Measurements from ENCODE around the gene NAT10. TPM values are rescaled to one million over a fixed set of nuclear protein-coding genes. Genes with fewer than 3 reads are reported as not detected.

Gene NAT10
- total and polyA plus RNA-seq, 8 donors, result 14.5 to 30.2 (median 24.5) TPM

DNA sequence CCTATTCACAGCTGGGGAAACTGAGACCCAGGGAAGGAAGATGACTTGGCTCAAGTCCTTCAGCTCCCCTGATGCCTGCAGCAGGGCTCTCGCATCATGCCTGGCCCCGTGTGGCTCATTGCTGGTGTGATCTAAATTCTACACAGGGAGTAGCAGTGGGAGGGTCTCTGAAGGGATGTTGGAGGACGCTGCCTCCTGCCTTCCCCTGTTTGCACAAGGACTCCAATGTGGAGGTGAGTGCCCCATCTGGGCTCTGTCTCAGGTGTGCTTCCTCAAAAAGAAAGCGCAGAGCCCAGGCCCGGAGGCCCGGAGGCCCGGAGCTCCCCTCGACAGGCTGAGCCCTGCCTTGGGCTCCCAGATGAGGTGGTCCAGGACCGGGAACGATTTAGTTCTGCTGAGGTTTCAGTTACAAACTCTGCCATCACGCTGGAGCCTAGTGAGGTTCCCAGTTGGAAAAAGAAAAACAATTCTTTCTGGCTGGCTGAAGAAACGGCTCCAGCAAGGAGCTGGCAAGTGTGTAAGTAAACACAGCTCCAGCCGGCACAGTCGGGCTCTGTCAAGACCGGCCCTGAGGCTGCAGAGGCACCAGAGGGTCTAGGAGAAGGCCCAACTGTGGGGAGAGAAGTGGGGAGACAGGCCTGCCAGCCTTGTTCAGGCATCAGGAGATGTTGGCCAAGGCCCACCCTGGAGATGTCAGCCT lies 49.8 kb downstream of the NAT10 start:
- Histone ChIP-seq H3K4me3 (no peak overlapping the region), H3K4me1 (no peaks in the 10 kb centered on the region), H3K27ac (no peak overlapping the region), H3K9me3 (no peaks in the 10 kb centered on the region), H3K27me3 (no peaks in the 10 kb centered on the region), H3K36me3 (no peaks in the 10 kb centered on the region)
- ATAC-seq (peak in 1 of 4 donors; percentile 19), FAIRE-seq (no peak), DNase-seq (no peak)
- WGBS, 2 donors, result 74 to 78% methylated on average over 15 of the region's 15 CpGs
- intact Hi-C loops (cut with DNase I), result loop anchor here in 1 of 3 donors (10.0 kb wide), 1 partner anchor 340 kb away; no protein-coding TSS in a partner anchor
- TF ChIP-seq, protein P1, sequence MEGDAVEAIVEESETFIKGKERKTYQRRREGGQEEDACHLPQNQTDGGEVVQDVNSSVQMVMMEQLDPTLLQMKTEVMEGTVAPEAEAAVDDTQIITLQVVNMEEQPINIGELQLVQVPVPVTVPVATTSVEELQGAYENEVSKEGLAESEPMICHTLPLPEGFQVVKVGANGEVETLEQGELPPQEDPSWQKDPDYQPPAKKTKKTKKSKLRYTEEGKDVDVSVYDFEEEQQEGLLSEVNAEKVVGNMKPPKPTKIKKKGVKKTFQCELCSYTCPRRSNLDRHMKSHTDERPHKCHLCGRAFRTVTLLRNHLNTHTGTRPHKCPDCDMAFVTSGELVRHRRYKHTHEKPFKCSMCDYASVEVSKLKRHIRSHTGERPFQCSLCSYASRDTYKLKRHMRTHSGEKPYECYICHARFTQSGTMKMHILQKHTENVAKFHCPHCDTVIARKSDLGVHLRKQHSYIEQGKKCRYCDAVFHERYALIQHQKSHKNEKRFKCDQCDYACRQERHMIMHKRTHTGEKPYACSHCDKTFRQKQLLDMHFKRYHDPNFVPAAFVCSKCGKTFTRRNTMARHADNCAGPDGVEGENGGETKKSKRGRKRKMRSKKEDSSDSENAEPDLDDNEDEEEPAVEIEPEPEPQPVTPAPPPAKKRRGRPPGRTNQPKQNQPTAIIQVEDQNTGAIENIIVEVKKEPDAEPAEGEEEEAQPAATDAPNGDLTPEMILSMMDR (IDR thresholded peaks at IDR 0.05), result no peak

DNA sequence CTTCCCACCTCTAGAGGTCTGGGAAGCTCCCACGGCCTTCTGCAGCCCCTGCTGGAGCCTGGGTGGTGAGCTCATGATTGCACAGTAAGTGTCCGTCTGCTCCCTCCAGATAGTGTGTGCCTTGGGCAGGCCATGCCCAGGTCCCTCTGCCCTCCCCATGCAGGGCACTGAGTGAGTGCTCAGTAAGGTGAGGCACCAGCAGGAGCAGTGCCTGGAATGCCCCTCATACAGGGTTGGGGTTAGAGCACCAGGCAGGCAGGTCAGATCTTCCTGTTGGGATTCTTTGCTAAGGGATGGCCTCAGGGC lies 50.3 kb downstream of the NAT10 start:
- peak in 1 of 4 donors; percentile 4 for ATAC-seq
- DNase-seq, result no peak
- intact Hi-C loops (cut with DNase I), result loop anchor here in 1 of 3 donors (10.0 kb wide), 1 partner anchor 339 kb away; no protein-coding TSS in a partner anchor
- no peaks in the 10 kb centered on the region for H3K27me3 ChIP-seq
- WGBS, 2 donors, result 82 to 88% methylated on average over 2 of the region's 2 CpGs
- TF ChIP-seq, protein P1 (IDR thresholded peaks at IDR 0.05), result no peak
- no peaks in the 10 kb centered on the region for H3K4me1 ChIP-seq
- no peaks in the 10 kb centered on the region for H3K36me3 ChIP-seq
- H3K9me3 ChIP-seq, result no peaks in the 10 kb centered on the region
- H3K4me3 ChIP-seq, result no peak overlapping the region
- FAIRE-seq, result no peak
- H3K27ac ChIP-seq, result no peak overlapping the region

DNA sequence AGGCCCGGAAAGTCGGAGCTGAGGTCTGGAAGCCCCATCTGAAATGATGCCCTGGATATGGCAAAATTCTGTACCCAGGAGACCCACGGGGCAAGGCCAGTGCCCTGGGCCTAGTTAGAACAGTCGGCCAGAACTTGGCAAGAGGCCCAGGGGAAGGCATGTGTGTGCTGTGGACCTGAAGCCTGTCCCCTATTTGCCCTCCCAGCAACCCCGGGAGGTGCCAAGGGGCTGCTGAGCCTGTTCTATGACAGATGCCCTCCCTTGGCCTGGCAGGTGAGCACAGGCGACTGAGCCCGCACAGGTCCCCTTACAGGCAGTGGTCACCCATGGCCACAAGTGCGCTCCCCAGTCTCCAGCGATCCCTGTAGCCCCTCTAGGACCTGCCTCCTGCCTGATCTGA lies 51.7 kb downstream of the NAT10 start:
- FAIRE-seq, result no peak
- 70 to 77% methylated on average over 9 of the region's 9 CpGs for WGBS, 2 donors
- H3K27ac ChIP-seq, result no peak overlapping the region

DNA sequence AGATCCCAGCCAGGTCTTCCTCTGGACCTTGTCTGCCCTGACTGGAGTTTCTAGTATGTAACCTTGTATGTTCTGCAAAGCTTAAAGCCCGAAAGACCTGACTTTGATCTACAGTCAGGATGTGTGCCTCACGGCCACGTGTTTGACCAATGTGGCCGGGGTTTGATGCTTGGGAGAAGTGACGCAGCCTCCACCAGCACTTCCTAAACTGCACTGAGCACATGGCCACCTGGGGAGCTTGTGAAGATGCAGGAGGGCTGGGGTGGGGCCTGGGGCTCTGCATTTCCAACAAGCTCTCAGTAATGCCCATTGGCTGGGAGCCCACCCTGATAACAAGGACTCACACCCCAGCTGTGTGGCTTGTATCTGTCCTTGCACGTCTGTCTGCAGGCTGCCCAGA lies 53.2 kb downstream of the NAT10 start:
- Histone ChIP-seq H3K9me3 (no peaks in the 10 kb centered on the region), H3K4me3 (no peak overlapping the region), H3K27me3 (no peaks in the 10 kb centered on the region), H3K4me1 (no peaks in the 10 kb centered on the region), H3K27ac (no peak overlapping the region), H3K36me3 (no peaks in the 10 kb centered on the region)
- no peak for ATAC-seq
- no peak for DNase-seq
- intact Hi-C loops (cut with DNase I), result loop anchor here in 1 of 3 donors (10.0 kb wide), 1 partner anchor 336 kb away; no protein-coding TSS in a partner anchor
- TF ChIP-seq, protein P1 (IDR thresholded peaks at IDR 0.05), result no peak
- WGBS, 2 donors, result 75 to 76% methylated on average over 6 of the region's 6 CpGs
- no peak for FAIRE-seq

More for the DNA sequence above, 51.7 kb downstream of the NAT10 start:
- no peaks in the 10 kb centered on the region for H3K36me3 ChIP-seq
- ATAC-seq (peak in 1 of 4 donors; percentile 14), DNase-seq (peak in 1 of 6 donors; percentile 63)
- no peak overlapping the region for H3K4me3 ChIP-seq
- intact Hi-C loops (cut with DNase I), result loop anchor here in 1 of 3 donors (10.0 kb wide), 1 partner anchor 338 kb away; no protein-coding TSS in a partner anchor
- H3K9me3 ChIP-seq, result no peaks in the 10 kb centered on the region
- TF ChIP-seq, protein P1 (IDR thresholded peaks at IDR 0.05), result no peak
- no peaks in the 10 kb centered on the region for H3K4me1 ChIP-seq
- H3K27me3 ChIP-seq, result no peaks in the 10 kb centered on the region
